A673 (cell line): ENCODE results near the gene DNAH8.

ENCODE experiments used
- CTCF ChIP-seq: fragments of 300-800, 200-600 bp; sonication (generic); conservative IDR thresholded peaks from 2 replicates; pipeline ENCODE4 v1.5.1; 2017; ENCODE audit warnings: low read depth, mild to moderate bottlenecking, antibody characterized with exemption, low read length, moderate library complexity, mixed read lengths
- EZH2 ChIP-seq: fragments of 200-600 bp; sonication (generic); IDR thresholded peaks from 2 replicates; pipeline ENCODE4 v1.6.1; 2017; ENCODE audit warnings: borderline replicate concordance, low read depth, mild to moderate bottlenecking, mixed read lengths, antibody characterized with exemption, low read length; ENCODE audit not compliant: poor library complexity, severe bottlenecking

- no peak for TF ChIP-seq CTCF
- TF ChIP-seq EZH2 = peak; percentile 59
These were observed at the start of gene DNAH8 for GRCh38 chr6:38715016-38715689.
